IMR-90 (cell line): ENCODE measurements around the gene CDHR4. TPM values are rescaled to one million over a fixed set of nuclear protein-coding genes. Genes with fewer than 3 reads are reported as not detected.

ENCODE experiments used
- ATAC-seq: fragments of 200-7000 bp; cut with Tn5 transposase; 2 replicates; pipeline ENCODE4 v1.9.1; 2020; ENCODE audit warnings: low read depth, mild to moderate bottlenecking, moderate library complexity
- BruUV-seq: library from RNA; stranded (reverse); fragments of 400-500 nt; replicated peaks from 2 replicates; lab custom pipeline; 2021; lab: Mats Ljungman, UMichigan
- CTCF ChIA-PET: fragments of 300-600 bp; formaldehyde crosslinking; extraction: SDS; loops from one replicate; lab custom pipeline; 2021; ENCODE audit warnings: antibody characterized with exemption; lab: Yijun Ruan, JAX
- POLR2A ChIA-PET: fragments of 300-600 bp; sonication (Branson Sonifier 250); formaldehyde crosslinking; loops from one replicate; lab custom pipeline; 2022; ENCODE audit warnings: antibody characterized with exemption; ENCODE audit not compliant: unreplicated experiment; lab: Charles Lee
- DNase-seq: peaks from one replicate; pipeline ENCODE4 v3.0.0; 2013
- H2AFZ ChIP-seq: replicated peaks from 2 replicates; pipeline ENCODE3; 2013; ENCODE audit warnings: low read length, mild to moderate bottlenecking; ENCODE audit not compliant: poor library complexity
- H2AK5ac ChIP-seq: 2 replicates; pipeline ENCODE4 v1.6.1; 2013; ENCODE audit warnings: low read depth, low read length, inconsistent platforms
- H2AK9ac ChIP-seq: replicated peaks from 2 replicates; pipeline ENCODE3; 2013; ENCODE audit warnings: mild to moderate bottlenecking, low read depth, low read length, moderate library complexity; ENCODE audit not compliant: poor library complexity
- H2BK120ac ChIP-seq: 2 replicates; pipeline ENCODE4 v1.6.1; 2013; ENCODE audit warnings: low read depth, low read length, inconsistent platforms
- H2BK15ac ChIP-seq: 3 replicates; pipeline ENCODE4 v1.6.1; 2013; ENCODE audit warnings: low read depth, low read length, inconsistent platforms
- H2BK20ac ChIP-seq: 2 replicates; pipeline ENCODE4 v1.6.1; 2013; ENCODE audit warnings: low read depth, mild to moderate bottlenecking, inconsistent platforms, low read length, moderate library complexity
- H2BK5ac ChIP-seq: 2 replicates; pipeline ENCODE4 v1.6.1; 2013; ENCODE audit warnings: mild to moderate bottlenecking, low read depth, low read length, inconsistent platforms; ENCODE audit not compliant: poor library complexity, severe bottlenecking
- H3K14ac ChIP-seq: replicated peaks from 2 replicates; pipeline ENCODE4 v1.6.1; 2013; ENCODE audit warnings: low read depth, low read length, inconsistent platforms
- H3K18ac ChIP-seq: 2 replicates; pipeline ENCODE4 v1.6.1; 2013; ENCODE audit warnings: low read depth, low read length, control low read depth
- H3K23ac ChIP-seq: 2 replicates; pipeline ENCODE4 v1.6.1; 2013; ENCODE audit warnings: low read depth, low read length, inconsistent platforms
- H3K27ac ChIP-seq: 2 replicates; pipeline ENCODE4 v1.5.1; 2013; ENCODE audit warnings: mild to moderate bottlenecking, control low read depth, low read length; ENCODE audit not compliant: insufficient read depth
- H3K27me3 ChIP-seq: 2 replicates; pipeline ENCODE4 v1.6.1; 2013; ENCODE audit warnings: low read length; ENCODE audit not compliant: control insufficient read depth, insufficient read depth
- H3K36me3 ChIP-seq: 2 replicates; pipeline ENCODE4 v1.6.1; 2013; ENCODE audit warnings: low read length, mixed read lengths; ENCODE audit not compliant: control insufficient read depth, insufficient read depth
- H3K4ac ChIP-seq: 2 replicates; pipeline ENCODE4 v1.6.1; 2013; ENCODE audit warnings: low read depth, low read length, inconsistent platforms
- H3K4me1 ChIP-seq: 2 replicates; pipeline ENCODE4 v1.6.1; 2013; ENCODE audit warnings: low read length, mixed read lengths; ENCODE audit not compliant: control insufficient read depth, insufficient read depth
- H3K4me2 ChIP-seq: 2 replicates; pipeline ENCODE4 v1.6.1; 2013; ENCODE audit warnings: low read depth, mild to moderate bottlenecking, control low read depth, low read length, moderate library complexity
- H3K4me3 ChIP-seq: 2 replicates; pipeline ENCODE4 v1.5.1; 2013; ENCODE audit warnings: low read depth, mild to moderate bottlenecking, control low read depth, low read length, moderate library complexity; ENCODE audit not compliant: insufficient read depth
- H3K56ac ChIP-seq: 2 replicates; pipeline ENCODE4 v1.6.1; 2013; ENCODE audit warnings: low read length, inconsistent platforms; ENCODE audit not compliant: insufficient read depth; ENCODE audit errors: extremely low read depth
- H3K79me1 ChIP-seq, 2 experiments: 2 replicates each; pipeline ENCODE4 v1.6.1; 2013; ENCODE audit warnings: low read length in 2 of 2, inconsistent platforms in 1 of 2, low read depth in 1 of 2
- H3K9ac ChIP-seq: 2 replicates; pipeline ENCODE4 v1.6.1; 2013; ENCODE audit warnings: low read depth, low read length, control low read depth
- H3K9me1 ChIP-seq: 2 replicates; pipeline ENCODE4 v1.6.1; 2013; ENCODE audit warnings: low read length, inconsistent platforms; ENCODE audit not compliant: insufficient read depth
- H3K9me3 ChIP-seq: 2 replicates; pipeline ENCODE4 v1.6.1; 2013; ENCODE audit warnings: low read length; ENCODE audit not compliant: control insufficient read depth, insufficient read depth
- H4K20me1 ChIP-seq: 2 replicates; pipeline ENCODE4 v1.6.1; 2013; ENCODE audit warnings: low read length, inconsistent platforms; ENCODE audit not compliant: insufficient read depth
- H4K5ac ChIP-seq: 2 replicates; pipeline ENCODE4 v1.6.1; 2013; ENCODE audit warnings: mild to moderate bottlenecking, low read depth, low read length, control low read depth
- H4K8ac ChIP-seq, 2 experiments: 2 replicates each; pipeline ENCODE4 v1.6.1; 2013; ENCODE audit warnings: low read depth in 2 of 2, low read length in 2 of 2, control low read depth in 1 of 2, inconsistent platforms in 1 of 2
- H4K91ac ChIP-seq: 2 replicates; pipeline ENCODE4 v1.6.1; 2013; ENCODE audit warnings: low read depth, low read length, inconsistent platforms; ENCODE audit not compliant: insufficient read depth
- CHD1 ChIP-seq: IDR thresholded peaks from 2 replicates; pipeline ENCODE4 v1.6.1; 2012; ENCODE audit warnings: low read depth, low read length, improper control_type of control experiment
- ELK1 ChIP-seq: fragments of 150-350 bp; IDR thresholded peaks from 2 replicates; pipeline ENCODE4 v1.6.1; 2016; ENCODE audit warnings: low read depth, mild to moderate bottlenecking, low read length, moderate library complexity, borderline replicate concordance
- MAFK ChIP-seq: IDR thresholded peaks from 2 replicates; pipeline ENCODE4 v1.6.1; 2012; ENCODE audit warnings: low read depth, low read length, improper control_type of control experiment
- MAZ ChIP-seq: IDR thresholded peaks from 2 replicates; pipeline ENCODE4 v1.6.1; 2012; ENCODE audit warnings: low read depth, mild to moderate bottlenecking, low read length, improper control_type of control experiment, moderate library complexity, borderline replicate concordance
- POLR2A ChIP-seq: IDR thresholded peaks from 2 replicates; pipeline ENCODE4 v1.6.1; 2012; ENCODE audit warnings: mild to moderate bottlenecking, low read depth, low read length
- USF2 ChIP-seq: fragments of 150-350 bp; IDR thresholded peaks from 2 replicates; pipeline ENCODE4 v1.6.1; 2017; ENCODE audit warnings: mild to moderate bottlenecking, antibody characterized with exemption, low read length, low read depth
- WGBS, 2 experiments: methylation state at CpG; one replicate each; pipeline versions ENCODE4 v1.1.5 to v1.1.7; 2013; ENCODE audit warnings: missing lambda C conversion rate in 2 of 2; ENCODE audit not compliant: insufficient read length in 1 of 2; ENCODE audit errors: extremely low coverage in 2 of 2; 5-methylcytosine and 5-hydroxymethylcytosine counted together
- dilution Hi-C: fragments of 300-500 bp; cut with HindIII; formaldehyde crosslinking; loops from one replicate; pipeline ENCODE4 v1.14.3; 2018; ENCODE audit warnings: low sequenced_read_pairs; ENCODE audit not compliant: unreplicated experiment
- in situ Hi-C: fragments of 300-500 bp; cut with MboI; formaldehyde crosslinking; loops from 3 replicates; pipeline ENCODE4 v1.14.3; 2019; ENCODE audit warnings: low sequenced_read_pairs, inconsistent platforms, mixed read lengths
- intact Hi-C: fragments of 100-400 bp; cut with micrococcal nuclease; formaldehyde crosslinking; loops from 2 replicates; pipeline ENCODE4 v1.10.0; 2022
- polyA plus RNA-seq, 3 experiments: library from polyadenylated mRNA; depleted of rRNA; stranded (reverse); fragments of >200 nt; gene quantifications; 2 replicates each; pipeline ENCODE4 v1.2.3, GENCODE V29; 2012; ENCODE audit warnings: low replicate concordance in 1 of 3
- total RNA-seq: library from RNA; depleted of rRNA; stranded (reverse); fragments of >200 nt; gene quantifications from 2 replicates; pipeline ENCODE4 v1.2.3, GENCODE V29; 2012

Gene CDHR4
- total and polyA plus RNA-seq, 2 of the 4 experiments (the other 2 are of a cell fraction), result not detected

- Histone ChIP-seq H2BK15ac (no peak overlapping the region), H3K79me1 (peaks cover 0 to 6% of the 10 kb centered on the region in 2 experiments; a peak in 1 of 4 replicates), H4K5ac (no peak overlapping the region), H4K8ac (no peak overlapping the region; a peak in 1 of 4 replicates), H4K20me1 (no peaks in the 10 kb centered on the region), H3K27me3 (peaks cover 5% of the 10 kb centered on the region; the same call in 1 of the 2 replicates), H3K27ac (no peak overlapping the region), H3K9me3 (no peaks in the 10 kb centered on the region), H3K4ac (peak overlapping the region; percentile 1; the same call in 1 of the 2 replicates), H3K4me2 (no peak overlapping the region), H3K23ac (no peak overlapping the region), H2AK9ac (peak overlapping the region; percentile 63), H2AK5ac (0 out of 2 replicates have a peak overlapping the region, but pooled peaks have one; percentile 18), H2AFZ (peak overlapping the region; percentile 27), H4K91ac (no peak overlapping the region), H3K14ac (no peak overlapping the region), H3K4me3 (no peak overlapping the region), H3K18ac (no peak overlapping the region), H3K56ac (no peak overlapping the region), H2BK20ac (no peak overlapping the region), H3K36me3 (no peaks in the 10 kb centered on the region), H2BK120ac (no peak overlapping the region), H3K9ac (no peak overlapping the region), H3K9me1 (peaks cover 4% of the 10 kb centered on the region; the same call in 1 of the 2 replicates), H2BK5ac (no peak overlapping the region), H3K4me1 (peaks cover 9% of the 10 kb centered on the region)
- ChIA-PET CTCF (interaction anchor here (1.3 kb wide), 1 partner anchor 30 kb away, joined by 3 read pairs; no protein-coding TSS in a partner anchor), POLR2A (no interaction called here)
- in situ Hi-C loops (no loop called here), dilution Hi-C loops (no loop called here), intact Hi-C loops (no loop called here)
- WGBS, 2 experiments, result no CpG with 5 or more reads among the region's 1 CpG
- no peak for TF ChIP-seq ELK1
- TF ChIP-seq MAFK, result no peak
- no peak for TF ChIP-seq CHD1
- TF ChIP-seq MAZ, result no peak
- no peak for TF ChIP-seq POLR2A
- TF ChIP-seq USF2, result no peak
- BruUV-seq, result no TSS peak
- DNase-seq (no peak), ATAC-seq (no peak)
Measured at GRCh38 chr3:49799105-49799504, 568 bp downstream of the CDHR4 start.
